ENCODE data around the gene SEC22B. TPM values are rescaled to one million over a fixed set of nuclear protein-coding genes. Genes with fewer than 3 reads are reported as not detected.

The SEC22B gene
- polyA plus RNA-seq, 6 donors from 2014 or later: 9.1 to 21.1 (median 19.5) TPM

Other genes with a start within 250 kb of the SEC22B start
- 10 to 100 TPM; 45.8 to 70.9 (median 64.7) TPM for gene NOTCH2, start 106.9 kb downstream of the SEC22B start, polyA plus RNA-seq (ENCODE audit: low read depth in 6 of 6)
- gene NBPF8, start 238.5 kb upstream of the SEC22B start, polyA plus RNA-seq (ENCODE audit: low read depth in 6 of 6): 1 to 10 TPM in 1 of 6 donors, under 1 TPM in 5; 0.22 to 2.8 (median 0.90) TPM

Measured in naive B cell (primary cell).